ENCODE data around the gene WDR91.

WDR91 gene

DNA sequence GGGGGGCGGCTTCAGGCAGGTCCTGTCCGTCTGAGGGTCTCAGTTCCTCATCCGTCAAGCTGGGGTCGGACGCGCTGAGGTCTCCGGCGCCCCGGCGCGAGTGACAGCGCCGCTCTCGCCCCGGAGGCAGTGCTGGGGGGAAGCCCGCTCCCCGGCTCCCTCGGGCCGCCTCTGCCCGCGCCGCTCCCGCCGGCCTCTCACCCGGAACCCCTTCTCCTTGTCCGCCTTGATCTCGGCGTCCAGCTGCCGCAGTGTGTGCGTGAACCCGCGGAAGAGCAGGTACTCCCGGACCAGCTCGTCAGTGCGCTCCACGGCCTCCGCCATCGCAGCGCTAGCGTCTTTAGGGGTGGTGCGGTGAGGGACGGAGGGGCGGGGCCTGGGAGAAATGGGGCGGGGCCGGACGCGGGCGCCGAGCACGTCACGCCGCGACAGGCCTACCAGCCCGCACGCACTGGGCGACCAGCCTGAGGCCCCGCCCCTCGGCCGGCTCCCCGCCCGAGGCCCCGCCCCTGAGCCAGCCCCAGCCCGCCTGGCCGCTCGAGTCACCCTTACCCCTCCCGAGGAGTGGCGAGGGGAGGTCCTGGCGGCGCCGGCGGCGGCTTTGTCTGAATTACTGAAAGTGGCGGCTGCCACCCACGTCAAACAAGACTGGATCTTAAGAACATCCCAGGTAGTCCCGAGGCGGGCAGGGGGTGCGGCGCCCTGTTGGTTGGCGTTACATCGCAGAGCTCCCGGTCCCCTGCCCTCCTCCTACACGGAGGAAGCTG is at the start of gene WDR91:
Gene WDR91, minus strand, starts transcription at position 348 of the 767 bp plus-strand sequence. Its CDS starts 24 bp downstream, at position 324.
- Mint-ChIP-seq H3K9me3 (no peaks in the 10 kb centered on the region), H3K36me3 (ENCODE audit: low read depth) (peaks cover 29% of the 10 kb centered on the region), H3K27ac (peak within 1 kb of the TSS; percentile 90), H3K27me3 (peaks cover 19% of the 10 kb centered on the region), H3K4me3 (peak within 1 kb of the TSS; percentile 91), H3K4me1 (ENCODE audit: low read depth) (peaks cover 43% of the 10 kb centered on the region)
- intact Hi-C loops (cut with micrococcal nuclease) = loop anchor here (1.0 to 2.0 kb wide), 2 partner anchors 41 to 43 kb away; partner anchors contain the start of gene CYREN

DNA sequence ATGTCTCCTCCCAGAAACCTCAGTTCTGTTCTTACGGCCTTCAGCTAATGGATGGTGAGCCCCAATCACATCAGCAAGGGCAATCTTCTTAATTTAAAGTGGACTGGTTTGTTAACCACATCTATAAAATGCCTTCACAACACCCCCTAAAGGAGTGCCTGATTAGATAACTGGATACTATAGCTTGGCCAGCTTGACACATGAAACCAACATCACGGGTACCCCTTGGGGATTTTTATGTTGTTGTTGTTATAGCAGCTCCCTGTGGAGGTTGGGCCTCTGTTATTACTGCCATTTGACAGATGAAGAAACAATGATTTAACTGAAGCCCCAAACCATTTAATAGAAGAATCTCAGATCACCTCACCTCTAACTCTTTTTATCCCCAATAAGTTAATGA is 49.1 kb upstream of the WDR91 start:
- Mint-ChIP-seq H3K27me3 (peaks cover 37% of the 10 kb centered on the region), H3K27ac (no peak overlapping the region), H3K36me3 (ENCODE audit: low read depth) (no peaks in the 10 kb centered on the region), H3K4me3 (no peak overlapping the region), H3K4me1 (ENCODE audit: low read depth) (peaks cover 9% of the 10 kb centered on the region), H3K9me3 (peaks cover 10% of the 10 kb centered on the region)
- intact Hi-C loops (cut with micrococcal nuclease) = no loop called here

DNA sequence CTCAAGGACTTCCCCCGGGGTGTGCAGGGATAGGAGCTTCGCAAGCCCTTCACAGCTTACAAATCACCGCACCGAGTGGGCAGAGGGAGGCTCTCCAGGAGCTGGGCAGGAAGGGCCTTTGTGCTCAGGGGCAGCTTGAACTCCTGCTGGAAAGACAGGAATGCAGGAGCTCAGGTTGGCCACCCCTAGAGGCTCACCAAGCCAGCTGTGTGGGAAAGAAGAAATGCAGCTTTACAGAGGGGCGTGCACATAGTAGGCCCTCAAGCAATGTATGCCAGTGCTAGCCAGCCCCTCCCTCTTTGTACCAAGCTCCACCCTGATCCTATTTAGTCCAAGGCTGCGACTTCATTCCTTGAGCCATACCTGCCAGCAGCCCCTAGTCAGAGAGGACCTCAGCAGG is 48.4 kb upstream of the WDR91 start:
- Mint-ChIP-seq H3K36me3 (ENCODE audit: low read depth) (no peaks in the 10 kb centered on the region), H3K4me1 (ENCODE audit: low read depth) (peaks cover 17% of the 10 kb centered on the region), H3K4me3 (no peak overlapping the region), H3K27me3 (peaks cover 37% of the 10 kb centered on the region), H3K27ac (peak overlapping the region; percentile 16), H3K9me3 (peaks cover 10% of the 10 kb centered on the region)
- intact Hi-C loops (cut with micrococcal nuclease) = no loop called here

DNA sequence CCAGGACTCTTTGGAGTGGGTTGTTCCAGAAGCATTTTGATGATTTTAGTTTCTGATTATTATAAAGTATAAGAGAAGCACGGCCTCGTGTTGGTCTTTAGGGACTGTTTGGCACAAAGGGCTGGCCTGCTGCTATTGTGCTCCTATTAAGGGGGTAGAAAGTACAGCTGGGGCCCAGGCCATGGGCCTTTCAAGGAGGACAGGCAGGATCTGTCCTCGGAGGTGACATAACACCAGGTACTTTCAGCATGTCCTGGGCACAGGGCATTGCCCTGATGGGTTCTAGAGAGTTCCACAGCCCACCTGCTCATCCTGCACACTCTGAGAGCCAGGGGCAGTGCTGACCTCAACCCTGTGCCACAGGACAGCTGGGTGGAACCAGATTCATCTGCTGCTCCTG is 47.3 kb upstream of the WDR91 start:
- H3K27ac Mint-ChIP-seq = no peak overlapping the region
- peaks cover 27% of the 10 kb centered on the region for H3K4me1 Mint-ChIP-seq (ENCODE audit: low read depth)
- H3K9me3 Mint-ChIP-seq = peaks cover 4% of the 10 kb centered on the region
- H3K36me3 Mint-ChIP-seq (ENCODE audit: low read depth) = no peaks in the 10 kb centered on the region
- H3K4me3 Mint-ChIP-seq = no peak overlapping the region
- intact Hi-C loops (cut with micrococcal nuclease) = no loop called here
- peaks cover 36% of the 10 kb centered on the region for H3K27me3 Mint-ChIP-seq

DNA sequence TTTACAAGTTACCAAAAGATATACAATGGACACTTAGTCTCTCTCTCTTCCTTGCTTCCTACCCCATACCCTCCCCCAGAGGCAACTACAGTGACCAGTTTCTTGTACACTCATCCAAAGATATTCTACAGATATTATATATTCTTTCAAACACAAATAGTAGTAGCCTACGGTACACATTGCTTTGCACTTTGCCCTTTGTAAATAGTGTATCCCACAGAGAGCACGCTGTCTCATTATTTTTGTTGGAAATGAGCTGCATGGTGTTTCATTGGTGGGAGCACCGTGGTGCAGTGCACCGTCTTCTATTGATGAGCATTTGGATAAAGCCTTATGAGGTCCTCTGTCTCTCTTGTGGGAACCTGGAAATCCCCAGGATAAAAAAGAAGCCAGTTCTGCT is 46.5 kb upstream of the WDR91 start:
- Mint-ChIP-seq H3K9me3 (no peaks in the 10 kb centered on the region), H3K36me3 (ENCODE audit: low read depth) (no peaks in the 10 kb centered on the region), H3K4me3 (no peak overlapping the region), H3K27ac (no peak overlapping the region), H3K27me3 (peaks cover 29% of the 10 kb centered on the region), H3K4me1 (ENCODE audit: low read depth) (peaks cover 33% of the 10 kb centered on the region)
- intact Hi-C loops (cut with micrococcal nuclease) = no loop called here

DNA sequence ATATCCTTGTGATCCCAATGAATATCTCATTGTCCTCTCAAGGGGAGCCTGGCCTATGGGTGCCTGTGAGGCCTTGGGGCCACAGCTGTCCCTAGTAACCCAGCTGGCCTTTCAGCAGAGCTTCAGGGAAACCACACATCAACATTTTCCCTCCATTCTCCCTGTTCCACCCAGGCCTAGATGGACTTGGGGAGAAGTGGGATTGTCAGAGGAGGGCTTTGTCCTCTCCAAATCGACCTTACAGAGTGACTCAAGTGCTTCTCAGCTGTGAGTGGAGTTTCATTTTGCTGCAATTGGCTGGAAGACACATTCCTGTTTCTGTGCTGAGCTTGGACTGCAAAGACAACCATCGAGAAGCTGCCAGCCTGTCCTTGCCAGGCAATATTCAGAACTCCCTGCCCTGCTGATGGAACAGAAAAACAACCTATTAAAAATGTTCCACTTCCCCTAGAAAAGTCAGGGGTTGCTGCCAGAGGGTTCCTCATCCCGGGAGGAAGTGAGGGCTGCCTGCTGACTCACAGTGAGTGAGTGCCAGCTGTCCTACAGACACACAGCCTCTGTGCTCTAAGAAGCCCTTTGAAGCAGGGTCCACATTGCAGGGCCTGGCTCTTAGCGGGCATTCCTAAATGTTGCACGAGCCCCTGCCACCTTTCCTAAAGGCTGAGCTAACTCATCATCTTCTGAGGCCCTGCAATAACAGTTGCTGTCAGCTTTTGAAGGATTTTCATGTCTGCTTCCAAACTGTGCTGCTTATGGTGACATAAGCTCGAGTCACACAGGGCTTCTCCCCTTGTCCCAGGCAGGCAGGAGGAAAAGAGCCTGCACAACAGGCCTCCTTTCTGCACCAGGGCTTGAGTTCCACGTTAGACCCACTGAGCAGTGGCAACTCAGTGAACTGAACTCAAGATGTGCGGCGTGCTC is 42.8 kb upstream of the WDR91 start:
- Mint-ChIP-seq H3K27me3 (peaks cover 19% of the 10 kb centered on the region), H3K27ac (peak overlapping the region; percentile 81)

DNA sequence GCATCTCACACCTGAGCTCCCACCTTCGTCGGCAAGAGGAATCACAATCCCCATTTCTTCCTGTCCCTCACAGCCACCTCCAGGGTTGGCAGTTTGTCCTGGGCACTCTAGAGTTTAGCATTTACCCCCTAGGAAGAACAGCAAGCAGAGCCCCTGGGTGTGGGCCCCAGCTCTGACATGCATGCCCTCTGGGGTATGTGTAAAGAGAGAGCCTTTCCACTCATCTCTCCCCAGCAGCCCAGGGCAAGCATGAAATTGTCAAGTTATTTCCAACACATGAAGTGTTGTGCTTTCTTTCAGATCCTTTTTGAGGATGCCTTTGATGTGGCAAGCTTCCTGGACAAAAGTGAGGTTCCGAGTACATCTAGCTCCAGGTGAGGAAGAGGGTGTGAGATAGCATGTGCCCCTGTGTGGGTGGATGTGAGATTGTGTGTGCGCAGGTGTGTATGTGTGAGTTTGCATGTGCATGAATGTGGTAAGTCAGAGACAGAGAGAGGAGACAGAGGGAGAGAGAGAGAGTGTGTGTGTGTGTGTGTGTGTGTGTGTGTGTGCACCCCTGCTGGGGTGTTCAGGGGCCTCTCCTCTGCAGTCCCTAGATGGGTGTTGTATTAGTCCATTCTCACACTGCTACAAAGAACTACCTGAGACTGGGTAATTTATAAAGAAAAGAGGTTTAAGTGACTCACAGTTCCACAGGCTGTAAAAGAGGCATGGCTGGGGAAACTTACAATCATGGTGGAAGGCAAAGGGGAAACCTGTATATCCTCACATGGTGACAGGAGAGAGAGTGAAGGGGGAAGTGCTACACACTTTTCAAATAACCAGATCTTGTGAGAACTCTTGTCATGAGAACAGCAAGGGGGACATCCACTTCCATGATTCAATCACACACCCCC is 40.4 kb upstream of the WDR91 start:
- Mint-ChIP-seq H3K36me3 (ENCODE audit: low read depth) (no peaks in the 10 kb centered on the region), H3K4me1 (ENCODE audit: low read depth) (peaks cover 43% of the 10 kb centered on the region), H3K9me3 (no peaks in the 10 kb centered on the region), H3K27ac (no peak overlapping the region), H3K4me3 (no peak overlapping the region), H3K27me3 (peaks cover 29% of the 10 kb centered on the region)
- intact Hi-C loops (cut with micrococcal nuclease) = no loop called here

More for the DNA sequence above, 42.8 kb upstream of the WDR91 start:
- intact Hi-C loops (cut with micrococcal nuclease) = loop anchor here (1.0 kb wide), 1 partner anchor 43 kb away; the partner anchor contains the start of gene WDR91
- Mint-ChIP-seq H3K4me1 (ENCODE audit: low read depth) (peaks cover 43% of the 10 kb centered on the region), H3K9me3 (no peaks in the 10 kb centered on the region), H3K4me3 (no peak overlapping the region), H3K36me3 (ENCODE audit: low read depth) (no peaks in the 10 kb centered on the region)

DNA sequence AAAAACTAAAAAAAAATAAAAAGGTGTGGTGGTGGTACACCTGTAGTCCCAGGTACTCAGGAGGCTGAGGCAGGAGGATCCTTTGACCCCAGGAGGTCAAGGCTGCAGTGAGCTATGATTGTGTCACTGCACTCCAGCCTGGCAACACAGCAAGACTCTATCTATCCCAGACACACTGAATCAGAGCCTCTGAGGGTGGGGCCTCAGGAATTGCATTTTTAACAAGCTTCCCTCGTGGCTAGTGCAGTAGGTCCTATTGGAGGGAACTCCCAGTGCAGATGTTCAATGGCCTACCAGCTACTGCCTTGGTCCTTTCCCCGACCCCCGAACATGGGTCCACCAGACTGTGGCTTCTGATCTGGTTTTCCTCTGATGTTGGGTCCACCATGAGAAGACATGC is 37.2 kb upstream of the WDR91 start:
- H3K4me1 Mint-ChIP-seq (ENCODE audit: low read depth) = peaks cover 20% of the 10 kb centered on the region
- peaks cover 41% of the 10 kb centered on the region for H3K27me3 Mint-ChIP-seq
- H3K4me3 Mint-ChIP-seq = no peak overlapping the region
- H3K27ac Mint-ChIP-seq = no peak overlapping the region
- intact Hi-C loops (cut with micrococcal nuclease) = no loop called here
- no peaks in the 10 kb centered on the region for H3K36me3 Mint-ChIP-seq (ENCODE audit: low read depth)
- no peaks in the 10 kb centered on the region for H3K9me3 Mint-ChIP-seq

DNA sequence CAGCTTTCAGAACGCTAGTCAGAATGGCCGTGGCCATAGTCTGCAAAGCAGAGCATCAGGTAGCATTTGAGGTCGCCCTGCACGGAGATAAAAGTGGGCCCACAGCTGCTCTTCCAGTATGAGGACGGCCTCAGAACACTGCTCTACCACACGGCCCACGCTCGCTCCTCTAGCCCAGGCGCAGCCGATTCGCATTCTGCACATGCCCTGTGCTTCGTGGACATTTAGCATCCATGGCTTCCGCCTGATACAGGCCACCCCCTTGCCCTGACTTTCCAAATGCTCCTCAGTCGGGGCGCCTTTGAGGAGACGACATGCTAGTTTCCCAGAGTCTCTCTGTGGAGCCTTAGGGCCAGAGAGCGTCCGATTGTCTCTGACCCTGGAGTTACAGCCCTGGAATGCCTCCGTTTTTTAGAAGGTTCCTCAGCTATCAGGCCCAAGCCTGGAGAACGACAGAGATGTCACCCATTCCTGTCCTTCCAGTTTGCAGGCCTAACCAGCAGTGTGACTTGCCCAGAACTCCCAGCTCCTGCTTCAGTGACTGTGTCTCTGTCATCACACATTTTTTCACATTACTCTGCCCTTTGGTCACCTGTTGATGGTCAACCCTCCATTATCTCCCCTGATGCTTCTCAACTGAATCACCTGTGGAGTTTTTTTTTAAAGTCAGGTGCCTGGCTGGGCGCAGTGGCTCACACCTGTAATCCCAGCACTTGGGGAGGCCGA is 36.6 kb upstream of the WDR91 start:
- Mint-ChIP-seq H3K4me3 (no peak overlapping the region), H3K27ac (no peak overlapping the region), H3K4me1 (ENCODE audit: low read depth) (peaks cover 15% of the 10 kb centered on the region), H3K36me3 (ENCODE audit: low read depth) (no peaks in the 10 kb centered on the region), H3K9me3 (no peaks in the 10 kb centered on the region), H3K27me3 (peaks cover 47% of the 10 kb centered on the region)
- intact Hi-C loops (cut with micrococcal nuclease) = no loop called here

DNA sequence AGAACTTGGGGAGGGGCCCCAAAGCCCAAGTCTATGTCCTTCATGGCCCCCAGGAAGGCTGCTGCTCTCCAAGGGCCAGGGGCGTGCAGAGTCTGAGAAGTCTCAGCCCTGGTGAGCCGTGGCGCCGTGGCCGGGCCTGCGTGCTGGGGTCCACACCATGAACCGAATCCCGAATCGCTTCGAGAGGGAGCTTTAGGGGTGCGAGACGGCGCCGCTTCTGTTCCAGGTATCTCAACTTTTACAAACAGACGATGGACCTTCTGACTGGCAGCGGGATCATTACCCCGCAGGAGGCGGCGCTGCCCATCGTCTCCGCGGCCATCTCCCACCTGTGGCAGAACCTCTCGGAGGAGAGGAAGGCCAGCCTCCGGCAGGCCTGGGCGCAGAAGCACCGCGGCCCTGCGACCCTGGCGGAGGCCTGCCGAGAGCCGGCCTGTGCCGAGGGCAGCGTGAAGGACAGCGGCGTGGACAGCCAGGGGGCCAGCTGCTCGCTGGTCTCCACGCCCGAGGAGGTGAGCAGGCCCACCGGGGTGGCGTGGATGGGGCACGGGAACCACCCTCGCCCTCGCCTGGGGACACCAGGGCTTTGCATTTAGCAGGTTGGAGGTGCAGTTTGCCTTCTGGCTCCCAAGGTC is 35.0 kb upstream of the WDR91 start:
- no peaks in the 10 kb centered on the region for H3K36me3 Mint-ChIP-seq (ENCODE audit: low read depth)
- intact Hi-C loops (cut with micrococcal nuclease) = no loop called here
- no peak overlapping the region for H3K27ac Mint-ChIP-seq
- peaks cover 12% of the 10 kb centered on the region for H3K9me3 Mint-ChIP-seq
- H3K27me3 Mint-ChIP-seq = peaks cover 55% of the 10 kb centered on the region
- peaks cover 5% of the 10 kb centered on the region for H3K4me1 Mint-ChIP-seq (ENCODE audit: low read depth)
- H3K4me3 Mint-ChIP-seq = no peak overlapping the region

DNA sequence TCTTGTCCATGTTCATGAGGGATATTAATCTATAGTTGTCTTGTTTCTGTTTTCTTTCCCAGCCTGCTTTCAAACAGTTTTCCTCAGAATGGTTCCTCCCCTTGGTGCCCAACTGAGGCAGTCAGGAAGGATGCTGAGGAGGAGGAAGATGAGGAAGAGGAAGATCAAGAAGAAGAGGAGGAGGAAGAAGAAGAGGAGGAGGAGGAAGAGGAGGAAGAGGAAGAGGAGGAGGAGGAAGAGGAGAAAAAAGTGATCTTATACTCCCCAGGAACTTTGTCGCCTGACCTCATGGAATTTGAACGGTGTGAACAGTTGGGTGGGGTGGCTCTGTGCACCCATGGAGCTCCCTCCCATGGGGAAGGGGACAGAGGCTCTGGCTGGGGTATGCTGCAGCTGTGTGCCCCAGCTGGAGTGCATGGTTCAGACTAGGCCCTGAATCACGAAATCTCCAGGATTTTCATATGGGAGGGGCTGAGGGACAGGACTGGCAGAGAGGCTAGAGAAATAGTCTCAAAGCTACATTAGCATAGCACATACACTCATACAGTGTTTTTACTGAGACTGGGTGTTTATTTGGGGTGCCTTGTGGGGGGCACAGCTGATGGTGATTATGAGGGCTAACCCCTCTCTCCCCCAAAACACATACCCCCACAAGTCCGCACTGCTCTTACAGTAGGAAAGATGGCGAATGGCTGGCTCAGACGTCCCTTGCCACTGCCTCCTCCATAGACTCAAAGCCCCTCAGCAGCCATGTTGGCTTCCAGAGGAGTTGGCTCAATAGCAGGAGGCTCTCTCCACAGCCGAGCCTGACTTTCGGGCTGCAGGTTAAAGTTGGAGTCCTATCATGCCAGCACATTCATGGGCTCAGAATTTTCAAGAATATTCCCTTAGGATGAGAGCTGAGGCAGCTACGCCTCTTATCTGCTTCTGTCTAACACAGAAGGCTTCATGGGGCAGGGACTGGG is 34.2 kb upstream of the WDR91 start:
- intact Hi-C loops (cut with micrococcal nuclease) = no loop called here
- peaks cover 5% of the 10 kb centered on the region for H3K4me1 Mint-ChIP-seq (ENCODE audit: low read depth)
- H3K4me3 Mint-ChIP-seq = no peak overlapping the region
- H3K27ac Mint-ChIP-seq = no peak overlapping the region
- H3K36me3 Mint-ChIP-seq (ENCODE audit: low read depth) = no peaks in the 10 kb centered on the region
- peaks cover 12% of the 10 kb centered on the region for H3K9me3 Mint-ChIP-seq
- H3K27me3 Mint-ChIP-seq = peaks cover 63% of the 10 kb centered on the region

All from dendritic cell treated with granulocyte-macrophage colony-stimulating factor and Interleukin-4, amounts not matched to agents 40 ng/mL and 50 ng/mL, for 4 days (primary cell).